Sciatic nerve (tissue), 2 donors: ENCODE data around the gene C10orf95. TPM values are rescaled to one million over a fixed set of nuclear protein-coding genes. Genes with fewer than 3 reads are reported as not detected.

ENCODE experiments used
- ATAC-seq: fragments of 200-7000 bp; cut with Tn5 transposase; one replicate; pipeline ENCODE4 v1.9.1; 2020; ENCODE audit warnings: mild to moderate bottlenecking, moderate library complexity
- DNase-seq: peaks from one replicate; pipeline ENCODE4 v3.0.0-alpha.2; 2020; ENCODE audit warnings: low spot score
- intact Hi-C: fragments of 100-400 bp; cut with DNase I; formaldehyde crosslinking; loops from one replicate; pipeline ENCODE4 v1.14.2; 2022
- total RNA-seq: library from RNA; stranded (reverse); fragmentation: NEBNext Ultra II Directional; extraction: Animal tissue kit (Norgen Biotek cat#: 25700); gene quantifications from one replicate; pipeline ENCODE4 v1.2.1, GENCODE V29; 2021
- donor health status: DM: no; HTN: no; CAD: no.
- donor health status: DM: no; HTN: no; CAD: no.

Gene C10orf95
- total RNA-seq, 1 donor from 2014 or later: not detected

- ATAC-seq (no peak), DNase-seq (no peak)
- intact Hi-C loops: no loop called here
Measured at GRCh38 chr10:102444851-102445250, 6.5 kb downstream of the C10orf95 start.

GRCh38 chr10:102438374-102438773, 13.0 kb downstream of the C10orf95 start:
- DNase-seq: no peak
- ATAC-seq: no peak
- intact Hi-C loops: no loop called here

- intact Hi-C loops: no loop called here
- ATAC-seq (no peak), DNase-seq (no peak)
Measured at GRCh38 chr10:102437515-102437914, 13.8 kb downstream of the C10orf95 start.

- ATAC-seq: no peak
- intact Hi-C loops: no loop called here
- DNase-seq: no peak
Measured at GRCh38 chr10:102436312-102436711, 15.0 kb downstream of the C10orf95 start.

- ATAC-seq (no peak), DNase-seq (no peak)
- intact Hi-C loops: no loop called here
Measured at GRCh38 chr10:102435529-102436233, 15.7 kb downstream of the C10orf95 start.

GRCh38 chr10:102435133-102435497, 16.2 kb downstream of the C10orf95 start:
- ATAC-seq (no peak), DNase-seq (no peak)
- intact Hi-C loops: no loop called here

GRCh38 chr10:102434394-102435132, 16.8 kb downstream of the C10orf95 start:
- ATAC-seq: peak; percentile 2
- no peak for DNase-seq
- intact Hi-C loops: no loop called here

- intact Hi-C loops: no loop called here
- ATAC-seq (no peak), DNase-seq (no peak)
Measured at GRCh38 chr10:102433619-102434046, 17.7 kb downstream of the C10orf95 start.

GRCh38 chr10:102432162-102432950, 19.0 kb downstream of the C10orf95 start, which contains the start of gene CUEDC2:
Gene CUEDC2 (minus strand): TSS chr10:102432574. CDS start chr10:102425188, 7,386 bp downstream.
- DNase-seq (peak; percentile 98), ATAC-seq (peak; percentile 97)
- intact Hi-C loops: no loop called here

GRCh38 chr10:102431452-102432124, 19.8 kb downstream of the C10orf95 start:
- no peak for DNase-seq
- ATAC-seq: peak; percentile 5
- intact Hi-C loops: no loop called here

GRCh38 chr10:102429468-102429867, 21.9 kb downstream of the C10orf95 start:
- ATAC-seq (no peak), DNase-seq (no peak)
- intact Hi-C loops: no loop called here

- intact Hi-C loops: no loop called here
- DNase-seq (no peak), ATAC-seq (no peak)
Measured at GRCh38 chr10:102426803-102427287, 24.5 kb downstream of the C10orf95 start.

GRCh38 chr10:102425444-102425843, 25.9 kb downstream of the C10orf95 start:
- ATAC-seq (no peak), DNase-seq (no peak)
- intact Hi-C loops: no loop called here

- intact Hi-C loops: no loop called here
- ATAC-seq: no peak
Measured at GRCh38 chr10:102424916-102425315, 26.4 kb downstream of the C10orf95 start.

GRCh38 chr10:102424145-102424544, 27.2 kb downstream of the C10orf95 start:
- intact Hi-C loops: no loop called here
- ATAC-seq (no peak), DNase-seq (no peak)

More at GRCh38 chr10:102424916-102425315, 26.4 kb downstream of the C10orf95 start:
- no peak for DNase-seq

GRCh38 chr10:102423372-102423968, 27.9 kb downstream of the C10orf95 start:
- no peak for DNase-seq
- intact Hi-C loops: no loop called here
- ATAC-seq: no peak

- DNase-seq (peak; percentile 84), ATAC-seq (peak; percentile 66)
- intact Hi-C loops: no loop called here
Measured at GRCh38 chr10:102422545-102423129, 28.7 kb downstream of the C10orf95 start.
